ENCODE data around the gene GLRX2.

Gene GLRX2

DNA sequence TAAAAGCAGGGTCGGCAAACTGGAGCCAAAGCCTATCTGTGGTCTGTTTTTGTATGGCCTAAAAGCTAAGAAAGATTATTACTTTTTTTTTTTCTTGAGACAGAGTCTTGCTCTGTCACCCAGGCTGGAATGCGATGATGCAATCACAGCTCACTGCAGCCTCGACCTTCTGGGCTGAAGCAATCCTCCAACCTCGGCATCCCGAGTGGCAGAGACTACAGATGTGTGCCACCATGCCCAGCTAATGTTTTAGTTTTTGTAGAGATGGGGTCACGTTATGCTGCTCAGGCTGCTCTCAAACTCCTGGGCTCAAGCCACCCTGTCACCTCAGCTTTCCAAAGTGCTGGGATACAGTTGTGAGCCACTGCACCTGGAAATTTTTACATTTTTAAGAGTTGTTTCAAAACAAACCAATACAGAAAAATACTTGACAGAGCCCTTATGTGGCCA, 6.5 kb upstream of the GLRX2 start:
- no peak for DNase-seq

GRCh38 chr1:193110864-193111263, 5.7 kb upstream of the GLRX2 start:
- DNase-seq = no peak

DNA sequence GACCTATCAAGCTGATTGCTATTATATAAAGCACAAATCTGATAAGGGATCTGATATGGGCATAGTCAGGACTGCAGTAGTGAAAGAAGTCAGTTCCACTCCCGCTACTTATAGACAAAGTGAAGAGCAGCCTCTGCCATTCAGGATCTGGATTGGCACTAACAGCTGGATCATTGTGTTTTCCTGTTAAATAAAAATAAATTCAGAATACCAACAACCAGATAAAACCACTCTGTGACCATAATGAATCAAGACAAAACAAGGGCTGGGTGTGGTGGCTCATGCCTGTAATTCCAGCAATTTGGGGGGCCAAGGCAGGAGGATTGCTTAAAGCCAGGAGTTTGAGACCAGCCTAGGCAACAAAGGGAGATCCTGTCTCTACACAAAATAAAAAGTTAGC, 5.0 kb upstream of the GLRX2 start:
- DNase-seq = no peak

DNA sequence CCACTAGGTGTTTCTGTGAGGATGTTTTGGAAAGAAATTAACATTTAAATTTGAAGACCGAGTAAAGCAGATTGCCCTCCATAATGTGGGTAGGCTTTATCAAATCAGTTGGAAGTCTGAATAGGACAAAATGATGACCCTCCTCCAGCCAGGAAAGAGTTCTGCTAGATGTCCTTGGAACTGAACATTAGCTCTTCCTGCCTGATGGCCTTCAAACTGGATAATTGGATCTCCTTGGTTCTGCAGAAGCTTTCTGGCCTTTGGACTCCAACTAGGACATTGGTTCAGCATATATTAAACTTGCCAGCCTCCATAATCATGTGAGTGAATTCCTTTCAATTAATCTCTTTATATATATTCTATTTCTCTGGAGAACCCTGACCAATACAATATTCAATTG, 4.4 kb upstream of the GLRX2 start:
- DNase-seq = no peak

GRCh38 chr1:193108471-193108870, 3.3 kb upstream of the GLRX2 start:
- DNase-seq = no peak

GRCh38 chr1:193105821-193106177, 585 bp upstream of the GLRX2 start:
- DNase-seq = no peak

DNA sequence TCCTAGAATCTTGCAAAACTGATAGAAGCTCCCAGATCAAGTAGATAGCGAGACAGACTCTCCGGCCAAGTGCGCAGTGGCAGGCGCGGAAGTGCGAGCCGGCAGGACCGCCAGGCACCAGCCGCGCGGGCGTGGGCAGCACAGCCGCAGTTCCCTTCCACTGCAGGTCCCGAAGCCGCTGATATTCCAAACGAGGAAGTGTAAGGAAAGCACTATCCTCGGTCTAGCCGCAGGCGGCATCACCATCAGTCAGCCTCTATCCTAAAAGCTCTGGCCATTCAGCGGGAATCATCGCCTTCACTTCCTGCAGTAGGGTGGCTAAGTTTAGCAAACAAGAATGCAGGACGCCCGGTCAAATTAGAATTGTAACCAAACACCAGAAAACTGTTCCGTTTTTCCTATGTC, 710 bp downstream of the GLRX2 start:
- DNase-seq = peak; percentile 53

DNA sequence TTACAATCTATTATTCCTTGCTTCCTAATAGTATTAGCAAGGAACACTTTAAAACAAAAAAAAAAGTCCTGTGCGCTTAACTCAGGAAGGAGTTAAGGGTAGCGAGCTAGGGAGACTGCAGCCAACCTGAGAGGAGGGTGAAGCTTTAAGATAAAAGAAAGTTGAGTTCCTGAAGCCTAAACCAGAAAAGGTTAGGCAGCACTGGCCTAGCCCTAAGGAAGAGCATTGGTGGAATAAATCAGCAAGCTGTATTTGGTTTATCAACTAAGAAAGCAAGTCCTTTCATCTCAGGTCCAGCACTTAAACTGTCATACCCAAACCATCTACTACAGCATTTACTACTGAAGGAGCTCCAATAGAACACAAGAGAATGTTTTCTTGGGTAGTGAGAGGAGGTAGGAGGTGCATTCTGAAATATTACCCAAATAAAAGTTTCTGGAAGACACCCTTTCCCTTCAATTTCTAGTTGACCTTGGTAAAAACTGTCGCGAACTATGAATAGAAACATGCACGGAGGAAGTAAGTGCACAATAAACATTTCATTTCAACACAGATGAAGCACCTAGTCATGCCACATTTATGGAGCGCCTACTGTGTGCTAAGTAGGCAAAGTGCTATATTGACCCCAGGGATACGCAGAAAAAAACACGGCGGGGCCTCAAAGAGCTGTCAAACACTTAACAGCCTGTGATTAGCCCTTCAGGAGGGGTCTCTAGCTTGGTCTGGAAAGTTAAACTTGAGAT, 1.3 kb downstream of the GLRX2 start:
- no peak for DNase-seq

- no peak for DNase-seq
Observed at GRCh38 chr1:193102662-193103061, 2.6 kb downstream of the GLRX2 start.

DNA sequence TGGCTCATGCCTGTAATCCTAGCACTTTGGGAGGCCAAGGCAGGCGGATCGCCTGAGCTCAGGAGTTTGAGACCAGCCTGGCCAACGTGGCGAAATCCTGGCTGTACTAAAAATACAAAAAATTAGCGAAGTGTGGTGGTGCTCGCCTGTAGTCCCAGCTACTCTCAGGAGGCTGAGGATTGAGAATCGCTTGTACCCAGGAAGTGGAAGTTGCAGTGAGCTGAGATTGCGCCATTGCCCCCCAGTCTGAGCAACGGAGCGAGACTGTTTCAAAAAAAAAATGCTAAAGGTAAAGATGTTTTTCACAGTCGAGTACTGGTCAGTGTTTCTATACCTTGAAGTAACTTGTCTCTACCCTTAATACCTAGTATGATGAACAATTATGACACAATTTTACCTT, 11.1 kb downstream of the GLRX2 start:
- DNase-seq = no peak

DNA sequence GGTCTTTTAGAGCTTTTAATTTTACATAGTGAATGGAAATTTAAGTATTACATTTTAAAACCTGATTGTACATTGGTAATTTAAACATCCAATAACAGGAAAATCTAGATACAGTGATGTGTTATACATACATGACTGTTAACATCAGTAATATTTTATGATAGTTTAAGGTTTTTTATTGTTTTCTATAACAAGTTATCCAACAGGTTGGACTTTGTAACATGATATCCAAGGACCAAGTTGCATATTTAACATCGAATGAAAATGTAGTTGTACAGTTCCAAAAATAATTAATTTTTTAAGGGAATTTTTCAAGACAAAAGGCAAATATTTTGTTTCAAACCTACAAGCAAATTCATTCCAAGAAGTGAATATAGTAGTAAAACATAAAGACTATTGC, 14.3 kb downstream of the GLRX2 start:
- DNase-seq = no peak

- no peak for DNase-seq
Observed at GRCh38 chr1:193087893-193088292, 17.3 kb downstream of the GLRX2 start.

GRCh38 chr1:193086342-193086741, 18.9 kb downstream of the GLRX2 start:
- no peak for DNase-seq

DNA sequence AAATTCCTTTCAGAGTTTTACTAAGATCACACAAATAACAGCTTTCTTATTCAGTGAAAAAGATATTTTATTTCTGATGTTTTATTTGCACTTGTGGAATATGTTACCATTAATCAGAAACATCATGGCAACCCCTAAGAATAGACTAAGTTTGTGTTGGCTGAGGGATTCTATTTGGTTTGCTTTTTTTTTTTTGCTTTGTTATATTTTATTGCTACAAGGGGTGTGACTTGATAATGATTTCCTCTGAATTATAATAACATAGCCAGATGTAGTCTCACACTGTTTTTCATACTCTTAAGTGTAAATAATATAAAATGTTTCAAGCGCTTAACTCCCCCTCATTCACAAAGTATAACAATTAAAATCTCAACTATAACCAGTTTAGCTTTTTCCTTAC, 20.0 kb downstream of the GLRX2 start:
- DNase-seq = no peak

- DNase-seq = no peak
Observed at GRCh38 chr1:193083365-193084088, 21.7 kb downstream of the GLRX2 start.

GRCh38 chr1:193079187-193079586, 26.0 kb downstream of the GLRX2 start:
- DNase-seq = no peak

- no peak for DNase-seq
Observed at GRCh38 chr1:193077991-193078390, 27.2 kb downstream of the GLRX2 start.

- DNase-seq = no peak
Observed at GRCh38 chr1:193070942-193071341, 34.3 kb downstream of the GLRX2 start.

DNA sequence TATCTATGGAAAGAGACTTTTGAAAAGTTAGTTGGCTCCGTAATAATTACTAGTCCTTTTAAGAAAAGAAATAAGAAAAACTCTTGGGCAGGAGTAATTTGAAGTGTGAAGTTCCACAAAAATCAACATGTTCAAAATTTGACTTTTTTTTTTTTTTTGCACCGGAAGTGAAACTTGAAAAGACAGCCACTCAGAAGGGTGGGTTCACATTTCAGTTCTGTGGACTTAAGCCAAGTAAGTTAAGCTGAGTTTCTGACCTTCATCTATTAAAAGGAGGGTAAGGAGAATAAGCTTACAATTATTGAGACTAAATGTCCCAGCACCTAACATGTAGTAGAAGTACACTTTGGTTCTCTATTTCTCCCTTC, 34.8 kb downstream of the GLRX2 start:
- DNase-seq = no peak

- DNase-seq = no peak
Observed at GRCh38 chr1:193069748-193070385, 35.3 kb downstream of the GLRX2 start.

DNA sequence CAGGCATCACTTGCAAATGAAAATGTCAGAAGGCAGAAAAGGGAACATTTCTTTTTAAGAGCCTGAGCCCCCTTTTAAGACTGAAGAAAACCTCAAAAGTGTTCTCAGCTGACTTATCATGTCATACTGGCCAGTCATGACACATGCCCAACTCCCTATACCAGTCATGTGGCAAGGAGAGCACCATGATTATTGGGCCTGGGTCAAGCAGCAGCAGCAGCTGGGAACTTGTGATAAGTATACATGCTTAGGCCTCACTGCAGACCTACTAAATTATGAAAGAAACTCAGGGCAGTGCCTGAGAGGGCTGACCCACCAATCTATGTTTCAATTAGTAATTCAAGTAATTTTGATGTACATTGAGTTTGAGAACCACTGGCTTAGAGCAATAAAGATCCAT, 37.2 kb downstream of the GLRX2 start:
- no peak for DNase-seq

DNA sequence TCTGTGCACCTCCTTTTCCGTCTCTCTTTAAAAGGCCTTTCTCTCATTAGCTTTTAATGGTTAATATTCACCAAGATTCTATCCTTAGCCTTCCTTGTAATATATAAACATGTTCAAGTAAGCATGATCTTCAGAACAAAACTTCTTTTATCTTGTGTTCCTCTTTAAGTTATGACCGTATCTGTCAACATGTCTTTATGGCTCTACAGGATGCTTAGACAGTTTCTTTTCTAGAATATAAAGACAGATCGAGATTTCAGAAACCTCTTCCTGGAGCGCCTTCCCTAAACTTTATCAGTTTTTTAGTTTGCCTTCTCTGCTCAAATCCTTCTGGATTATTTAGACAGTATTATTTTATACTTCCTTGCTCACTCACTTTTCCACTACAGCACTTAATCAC, 38.6 kb downstream of the GLRX2 start:
- DNase-seq = no peak

DNA sequence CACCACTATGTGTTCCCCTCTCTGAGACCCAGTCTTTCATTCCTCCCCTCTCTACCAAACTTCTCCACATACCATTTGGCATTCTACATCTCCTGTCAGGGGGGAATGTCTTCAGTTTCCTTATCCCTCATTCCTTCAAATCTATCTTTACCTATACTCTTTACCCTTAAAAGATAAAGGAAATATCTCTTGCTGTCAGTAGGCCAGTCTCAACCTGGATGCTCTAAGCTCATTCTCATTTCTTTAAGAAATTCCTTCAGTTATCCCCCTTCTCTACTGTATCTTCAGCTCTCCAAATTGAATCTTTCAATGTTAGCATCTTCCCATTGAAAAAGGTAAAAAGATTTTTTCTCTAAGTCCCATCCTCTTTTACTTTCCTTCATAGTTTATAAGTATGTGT, 39.3 kb downstream of the GLRX2 start:
- no peak for DNase-seq

Data from left hindlimb (tissue), 1 donor.